IMR-90 (cell line): ENCODE measurements around the gene CCNK. TPM values are rescaled to one million over a fixed set of nuclear protein-coding genes. Genes with fewer than 3 reads are reported as not detected.

ENCODE experiments used
- ATAC-seq: fragments of 200-7000 bp; cut with Tn5 transposase; 2 replicates; pipeline ENCODE4 v1.9.1; 2020; ENCODE audit warnings: low read depth, mild to moderate bottlenecking, moderate library complexity
- BruUV-seq: library from RNA; stranded (reverse); fragments of 400-500 nt; replicated peaks from 2 replicates; lab custom pipeline; 2021; lab: Mats Ljungman, UMichigan
- CTCF ChIA-PET: fragments of 300-600 bp; formaldehyde crosslinking; extraction: SDS; loops from one replicate; lab custom pipeline; 2021; ENCODE audit warnings: antibody characterized with exemption; lab: Yijun Ruan, JAX
- POLR2A ChIA-PET: fragments of 300-600 bp; sonication (Branson Sonifier 250); formaldehyde crosslinking; loops from one replicate; lab custom pipeline; 2022; ENCODE audit warnings: antibody characterized with exemption; ENCODE audit not compliant: unreplicated experiment; lab: Charles Lee
- DNase-seq: peaks from one replicate; pipeline ENCODE4 v3.0.0; 2013
- H2AFZ ChIP-seq: replicated peaks from 2 replicates; pipeline ENCODE3; 2013; ENCODE audit warnings: low read length, mild to moderate bottlenecking; ENCODE audit not compliant: poor library complexity
- H2AK5ac ChIP-seq: 2 replicates; pipeline ENCODE4 v1.6.1; 2013; ENCODE audit warnings: low read depth, low read length, inconsistent platforms
- H2AK9ac ChIP-seq: replicated peaks from 2 replicates; pipeline ENCODE3; 2013; ENCODE audit warnings: mild to moderate bottlenecking, low read depth, low read length, moderate library complexity; ENCODE audit not compliant: poor library complexity
- H2BK120ac ChIP-seq: 2 replicates; pipeline ENCODE4 v1.6.1; 2013; ENCODE audit warnings: low read depth, low read length, inconsistent platforms
- H2BK15ac ChIP-seq: 3 replicates; pipeline ENCODE4 v1.6.1; 2013; ENCODE audit warnings: low read depth, low read length, inconsistent platforms
- H2BK20ac ChIP-seq: 2 replicates; pipeline ENCODE4 v1.6.1; 2013; ENCODE audit warnings: low read depth, mild to moderate bottlenecking, inconsistent platforms, low read length, moderate library complexity
- H2BK5ac ChIP-seq: 2 replicates; pipeline ENCODE4 v1.6.1; 2013; ENCODE audit warnings: mild to moderate bottlenecking, low read depth, low read length, inconsistent platforms; ENCODE audit not compliant: poor library complexity, severe bottlenecking
- H3K14ac ChIP-seq: replicated peaks from 2 replicates; pipeline ENCODE4 v1.6.1; 2013; ENCODE audit warnings: low read depth, low read length, inconsistent platforms
- H3K18ac ChIP-seq: 2 replicates; pipeline ENCODE4 v1.6.1; 2013; ENCODE audit warnings: low read depth, low read length, control low read depth
- H3K23ac ChIP-seq: 2 replicates; pipeline ENCODE4 v1.6.1; 2013; ENCODE audit warnings: low read depth, low read length, inconsistent platforms
- H3K27ac ChIP-seq: 2 replicates; pipeline ENCODE4 v1.5.1; 2013; ENCODE audit warnings: mild to moderate bottlenecking, control low read depth, low read length; ENCODE audit not compliant: insufficient read depth
- H3K27me3 ChIP-seq: 2 replicates; pipeline ENCODE4 v1.6.1; 2013; ENCODE audit warnings: low read length; ENCODE audit not compliant: control insufficient read depth, insufficient read depth
- H3K36me3 ChIP-seq: 2 replicates; pipeline ENCODE4 v1.6.1; 2013; ENCODE audit warnings: low read length, mixed read lengths; ENCODE audit not compliant: control insufficient read depth, insufficient read depth
- H3K4ac ChIP-seq: 2 replicates; pipeline ENCODE4 v1.6.1; 2013; ENCODE audit warnings: low read depth, low read length, inconsistent platforms
- H3K4me1 ChIP-seq: 2 replicates; pipeline ENCODE4 v1.6.1; 2013; ENCODE audit warnings: low read length, mixed read lengths; ENCODE audit not compliant: control insufficient read depth, insufficient read depth
- H3K4me2 ChIP-seq: 2 replicates; pipeline ENCODE4 v1.6.1; 2013; ENCODE audit warnings: low read depth, mild to moderate bottlenecking, control low read depth, low read length, moderate library complexity
- H3K4me3 ChIP-seq: 2 replicates; pipeline ENCODE4 v1.5.1; 2013; ENCODE audit warnings: low read depth, mild to moderate bottlenecking, control low read depth, low read length, moderate library complexity; ENCODE audit not compliant: insufficient read depth
- H3K56ac ChIP-seq: 2 replicates; pipeline ENCODE4 v1.6.1; 2013; ENCODE audit warnings: low read length, inconsistent platforms; ENCODE audit not compliant: insufficient read depth; ENCODE audit errors: extremely low read depth
- H3K79me1 ChIP-seq, 2 experiments: 2 replicates each; pipeline ENCODE4 v1.6.1; 2013; ENCODE audit warnings: low read length in 2 of 2, inconsistent platforms in 1 of 2, low read depth in 1 of 2
- H3K9ac ChIP-seq: 2 replicates; pipeline ENCODE4 v1.6.1; 2013; ENCODE audit warnings: low read depth, low read length, control low read depth
- H3K9me1 ChIP-seq: 2 replicates; pipeline ENCODE4 v1.6.1; 2013; ENCODE audit warnings: low read length, inconsistent platforms; ENCODE audit not compliant: insufficient read depth
- H3K9me3 ChIP-seq: 2 replicates; pipeline ENCODE4 v1.6.1; 2013; ENCODE audit warnings: low read length; ENCODE audit not compliant: control insufficient read depth, insufficient read depth
- H4K20me1 ChIP-seq: 2 replicates; pipeline ENCODE4 v1.6.1; 2013; ENCODE audit warnings: low read length, inconsistent platforms; ENCODE audit not compliant: insufficient read depth
- H4K5ac ChIP-seq: 2 replicates; pipeline ENCODE4 v1.6.1; 2013; ENCODE audit warnings: mild to moderate bottlenecking, low read depth, low read length, control low read depth
- H4K8ac ChIP-seq, 2 experiments: 2 replicates each; pipeline ENCODE4 v1.6.1; 2013; ENCODE audit warnings: low read depth in 2 of 2, low read length in 2 of 2, control low read depth in 1 of 2, inconsistent platforms in 1 of 2
- H4K91ac ChIP-seq: 2 replicates; pipeline ENCODE4 v1.6.1; 2013; ENCODE audit warnings: low read depth, low read length, inconsistent platforms; ENCODE audit not compliant: insufficient read depth
- CHD1 ChIP-seq: IDR thresholded peaks from 2 replicates; pipeline ENCODE4 v1.6.1; 2012; ENCODE audit warnings: low read depth, low read length, improper control_type of control experiment
- CTCF ChIP-seq: conservative IDR thresholded peaks from 2 replicates; pipeline ENCODE4 v1.5.1; 2012; ENCODE audit warnings: mild to moderate bottlenecking, low read depth, low read length, improper control_type of control experiment
- MAFK ChIP-seq: IDR thresholded peaks from 2 replicates; pipeline ENCODE4 v1.6.1; 2012; ENCODE audit warnings: low read depth, low read length, improper control_type of control experiment
- MAZ ChIP-seq: IDR thresholded peaks from 2 replicates; pipeline ENCODE4 v1.6.1; 2012; ENCODE audit warnings: low read depth, mild to moderate bottlenecking, low read length, improper control_type of control experiment, moderate library complexity, borderline replicate concordance
- NFE2L2 ChIP-seq: fragments of 150-350 bp; IDR thresholded peaks from 2 replicates; pipeline ENCODE4 v1.6.1; 2016; ENCODE audit warnings: low read depth, mild to moderate bottlenecking, low read length
- POLR2A ChIP-seq: IDR thresholded peaks from 2 replicates; pipeline ENCODE4 v1.6.1; 2012; ENCODE audit warnings: mild to moderate bottlenecking, low read depth, low read length
- RAD21 ChIP-seq: IDR thresholded peaks from 2 replicates; pipeline ENCODE4 v1.6.1; 2012; ENCODE audit warnings: low read length, improper control_type of control experiment
- RFX5 ChIP-seq: IDR thresholded peaks from 2 replicates; pipeline ENCODE4 v1.8.0; 2012; ENCODE audit warnings: low read depth, mild to moderate bottlenecking, low read length, moderate library complexity
- SMC3 ChIP-seq: fragments of 150-350 bp; IDR thresholded peaks from 2 replicates; pipeline ENCODE4 v1.6.1; 2016; ENCODE audit warnings: low read depth, mild to moderate bottlenecking, antibody characterized with exemption, low read length, moderate library complexity
- USF2 ChIP-seq: fragments of 150-350 bp; IDR thresholded peaks from 2 replicates; pipeline ENCODE4 v1.6.1; 2017; ENCODE audit warnings: mild to moderate bottlenecking, antibody characterized with exemption, low read length, low read depth
- WGBS, 2 experiments: methylation state at CpG; one replicate each; pipeline versions ENCODE4 v1.1.5 to v1.1.7; 2013; ENCODE audit warnings: missing lambda C conversion rate in 2 of 2; ENCODE audit not compliant: insufficient read length in 1 of 2; ENCODE audit errors: extremely low coverage in 2 of 2; 5-methylcytosine and 5-hydroxymethylcytosine counted together
- dilution Hi-C: fragments of 300-500 bp; cut with HindIII; formaldehyde crosslinking; loops from one replicate; pipeline ENCODE4 v1.14.3; 2018; ENCODE audit warnings: low sequenced_read_pairs; ENCODE audit not compliant: unreplicated experiment
- in situ Hi-C: fragments of 300-500 bp; cut with MboI; formaldehyde crosslinking; loops from 3 replicates; pipeline ENCODE4 v1.14.3; 2019; ENCODE audit warnings: low sequenced_read_pairs, inconsistent platforms, mixed read lengths
- intact Hi-C: fragments of 100-400 bp; cut with micrococcal nuclease; formaldehyde crosslinking; loops from 2 replicates; pipeline ENCODE4 v1.10.0; 2022
- polyA plus RNA-seq, 3 experiments: library from polyadenylated mRNA; depleted of rRNA; stranded (reverse); fragments of >200 nt; gene quantifications; 2 replicates each; pipeline ENCODE4 v1.2.3, GENCODE V29; 2012; ENCODE audit warnings: low replicate concordance in 1 of 3
- total RNA-seq: library from RNA; depleted of rRNA; stranded (reverse); fragments of >200 nt; gene quantifications from 2 replicates; pipeline ENCODE4 v1.2.3, GENCODE V29; 2012

The CCNK gene
- total and polyA plus RNA-seq, 2 of the 4 experiments (the other 2 are of a cell fraction): 18.8 to 38.3 TPM

GRCh38 chr14:99462210-99462609, 19.0 kb upstream of the CCNK start:
- Histone ChIP-seq H4K5ac (no peak overlapping the region), H2BK120ac (no peak overlapping the region), H3K4me3 (no peak overlapping the region), H3K27me3 (no peaks in the 10 kb centered on the region), H4K20me1 (peaks cover 12% of the 10 kb centered on the region), H3K27ac (no peak overlapping the region), H2BK20ac (no peak overlapping the region), H4K91ac (no peak overlapping the region), H2BK15ac (no peak overlapping the region), H3K9ac (no peak overlapping the region), H3K36me3 (peaks cover 29% of the 10 kb centered on the region), H3K9me1 (0 out of 2 replicates have a peak, but pooled peaks cover 3% of the 10 kb centered on the region), H3K4me1 (no peaks in the 10 kb centered on the region; the same call in 1 of the 2 replicates), H3K4ac (no peak overlapping the region), H2AK9ac (no peak overlapping the region), H3K4me2 (no peak overlapping the region), H3K14ac (no peak overlapping the region), H3K56ac (no peak overlapping the region), H2AK5ac (no peak overlapping the region), H3K23ac (no peak overlapping the region), H4K8ac (no peak overlapping the region), H2AFZ (no peak overlapping the region), H2BK5ac (no peak overlapping the region), H3K18ac (no peak overlapping the region), H3K9me3 (no peaks in the 10 kb centered on the region), H3K79me1 (peaks cover 6 to 30% of the 10 kb centered on the region in 2 experiments)
- DNase-seq: no peak
- CTCF ChIA-PET: no interaction called here
- no peak for ATAC-seq
- POLR2A ChIA-PET: no interaction called here
- dilution Hi-C loops (no loop called here), intact Hi-C loops (no loop called here), in situ Hi-C loops (no loop called here)
- BruUV-seq: no TSS peak
- no peak for TF ChIP-seq MAFK
- TF ChIP-seq POLR2A: no peak
- TF ChIP-seq NFE2L2: no peak
- no peak for TF ChIP-seq USF2
- no peak for TF ChIP-seq RAD21
- TF ChIP-seq SMC3: no peak
- TF ChIP-seq MAZ: no peak
- no peak for TF ChIP-seq RFX5
- TF ChIP-seq CTCF: no peak
- no peak for TF ChIP-seq CHD1
- 100% methylated on average over 2 of the region's 6 CpGs; no CpG with 5 or more reads in 1 of the 2 experiments for WGBS, 2 experiments
